Measurements from ENCODE around the gene MAN1A1. TPM values are rescaled to one million over a fixed set of nuclear protein-coding genes. Genes with fewer than 3 reads are reported as not detected.

Gene MAN1A1
- total and polyA plus RNA-seq, 2 of the 4 experiments (the other 2 are of a cell fraction): 5.9 to 6.4 TPM

- peak; percentile 59 for ATAC-seq (ENCODE audit: low read depth)
- POLR2A ChIA-PET (ENCODE audit: unreplicated experiment): no interaction called here
- TF ChIP-seq RCOR1 (IDR thresholded peaks at IDR 0.05; ENCODE audit: insufficient replicate concordance, low read length): no peak
- TF ChIP-seq SMC3 (IDR thresholded peaks at IDR 0.05; ENCODE audit: low read depth, low read length): no peak
- no peak for TF ChIP-seq CTCF (conservative IDR thresholded peaks at IDR 0.05; ENCODE audit: low read depth, low read length)
- TF ChIP-seq ELK1 (IDR thresholded peaks at IDR 0.05; ENCODE audit: borderline replicate concordance, low read depth, low read length): no peak
- TF ChIP-seq CHD1 (IDR thresholded peaks at IDR 0.05; ENCODE audit: low read depth, low read length): no peak
- TF ChIP-seq CEBPB (IDR thresholded peaks at IDR 0.05; ENCODE audit: low read depth, low read length): peak; percentile 96
- TF ChIP-seq BHLHE40 (IDR thresholded peaks at IDR 0.05; ENCODE audit: low read depth, low read length): no peak
- TF ChIP-seq MXI1 (IDR thresholded peaks at IDR 0.05; ENCODE audit: borderline replicate concordance, low read depth, low read length): no peak
- TF ChIP-seq POLR2A (IDR thresholded peaks at IDR 0.05; ENCODE audit: low read depth, low read length): no peak
- no peak for TF ChIP-seq USF2 (IDR thresholded peaks at IDR 0.05; ENCODE audit: low read depth, low read length)
- no peak for TF ChIP-seq RAD21 (IDR thresholded peaks at IDR 0.05; ENCODE audit: low read length)
- no peak for TF ChIP-seq RFX5 (IDR thresholded peaks at IDR 0.05; ENCODE audit: low read depth, low read length)
- TF ChIP-seq FOS (IDR thresholded peaks at IDR 0.05; ENCODE audit: low read depth, low read length): no peak
- no peak for TF ChIP-seq NFE2L2 (IDR thresholded peaks at IDR 0.05; ENCODE audit: low read depth, low read length)
- peak; percentile 100 for TF ChIP-seq MAFK (IDR thresholded peaks at IDR 0.05; ENCODE audit: low read depth, low read length)
These were observed 76.0 kb downstream of the MAN1A1 start for GRCh38 chr6:119273272-119274196.

More at GRCh38 chr6:119273272-119274196, 76.0 kb downstream of the MAN1A1 start:
- Histone ChIP-seq H3K79me1 (ENCODE audit: low read depth in 1 of 2, low read length in 2 of 2) (no peaks in the 10 kb centered on the region), H2BK15ac (ENCODE audit: low read depth, low read length) (no peak overlapping the region), H3K9me3 (ENCODE audit: control insufficient read depth, insufficient read depth, low read length) (peaks cover 4% of the 10 kb centered on the region; the same call in 1 of the 2 replicates), H2AK5ac (ENCODE audit: low read depth, low read length) (no peak overlapping the region), H4K91ac (ENCODE audit: insufficient read depth, low read depth, low read length) (no peak overlapping the region), H4K5ac (ENCODE audit: low read depth, low read length) (no peak overlapping the region), H2AK9ac (replicated peaks; ENCODE audit: low read depth, low read length, poor library complexity) (no peak overlapping the region), H2BK120ac (ENCODE audit: low read depth, low read length) (no peak overlapping the region), H4K20me1 (ENCODE audit: insufficient read depth, low read length) (no peaks in the 10 kb centered on the region), H3K4me2 (ENCODE audit: low read depth, low read length) (no peak overlapping the region; the same call in 1 of the 2 replicates), H3K18ac (ENCODE audit: low read depth, low read length) (no peak overlapping the region), H3K9me1 (ENCODE audit: insufficient read depth, low read length) (peaks cover under 1% of the 10 kb centered on the region; the same call in 1 of the 2 replicates), H3K4me1 (ENCODE audit: control insufficient read depth, insufficient read depth, low read length) (no peaks in the 10 kb centered on the region; the same call in 1 of the 2 replicates), H3K36me3 (ENCODE audit: control insufficient read depth, insufficient read depth, low read length) (0 out of 2 replicates have a peak, but pooled peaks cover 1% of the 10 kb centered on the region), H2BK5ac (ENCODE audit: low read depth, low read length, poor library complexity, severe bottlenecking) (peak overlapping the region; percentile 41), H3K27me3 (ENCODE audit: control insufficient read depth, insufficient read depth, low read length) (no peaks in the 10 kb centered on the region), H4K8ac (ENCODE audit: low read depth in 2 of 2, low read length in 2 of 2) (no peak overlapping the region), H3K9ac (ENCODE audit: low read depth, low read length) (no peak overlapping the region), H3K14ac (replicated peaks; ENCODE audit: low read depth, low read length) (no peak overlapping the region), H3K4ac (ENCODE audit: low read depth, low read length) (no peak overlapping the region), H2AFZ (replicated peaks; ENCODE audit: low read length, poor library complexity) (no peak overlapping the region), H3K23ac (ENCODE audit: low read depth, low read length) (no peak overlapping the region), H3K27ac (ENCODE audit: insufficient read depth, low read length) (no peak overlapping the region), H3K4me3 (ENCODE audit: insufficient read depth, low read depth, low read length) (no peak overlapping the region), H2BK20ac (ENCODE audit: low read depth, low read length) (no peak overlapping the region), H3K56ac (ENCODE audit: extremely low read depth, insufficient read depth, low read length) (no peak overlapping the region)
- no TSS peak for BruUV-seq (replicated peaks)
- WGBS, 2 experiments (ENCODE audit: extremely low coverage in 2 of 2, insufficient read length in 1 of 2): no CpG with 5 or more reads among the region's 1 CpG
- in situ Hi-C loops (cut with MboI; ENCODE audit: low sequenced_read_pairs): no loop called here
- peak; percentile 88 for DNase-seq
- CTCF ChIA-PET: no interaction called here
- intact Hi-C loops (cut with micrococcal nuclease): no loop called here
- dilution Hi-C loops (cut with HindIII; ENCODE audit: low sequenced_read_pairs, unreplicated experiment): no loop called here
